Prostate gland (tissue), 2 donors: ENCODE data around the gene TMEM256. TPM values are rescaled to one million over a fixed set of nuclear protein-coding genes. Genes with fewer than 3 reads are reported as not detected.

Source experiments
- DNase-seq: peaks from one replicate; pipeline ENCODE4 v3.0.0-alpha.2; 2019; ENCODE audit warnings: low spot score
- H3K27ac ChIP-seq, 2 donors: fragments of 200-600 bp; sonication (generic); 2 replicates each; pipeline ENCODE4 v1.5.1; 2017 to 2019
- H3K27me3 ChIP-seq: fragments of 200-600 bp; sonication (generic); replicated peaks from 2 replicates; pipeline ENCODE4 v1.5.1; 2019; ENCODE audit not compliant: insufficient read depth
- H3K36me3 ChIP-seq, 2 donors: fragments of 200-600 bp; sonication (generic); 1 replicate in 1 of 2; 2 replicates in 1 of 2; pipeline versions ENCODE4 v1.5.1 to v1.8.1; 2017 to 2019
- H3K4me1 ChIP-seq: fragments of 200-600 bp; sonication (generic); replicated peaks from 2 replicates; pipeline ENCODE4 v1.5.1; 2019
- H3K4me3 ChIP-seq, 2 donors: fragments of 200-600 bp; sonication (generic); 2 replicates each; pipeline ENCODE4 v1.5.1; 2017 to 2019
- H3K9me3 ChIP-seq: fragments of 200-600 bp; sonication (generic); 2 replicates; pipeline ENCODE4 v1.5.1; 2017
- POLR2A ChIP-seq: fragments of 450-650 bp; IDR thresholded peaks from one replicate; pipeline ENCODE4 v1.6.1; 2016; ENCODE audit warnings: antibody characterized with exemption, mild to moderate bottlenecking
- POLR2AphosphoS5 ChIP-seq: sonication (generic); formaldehyde crosslinking; IDR thresholded peaks from one replicate; pipeline ENCODE4 v1.6.1; 2017; ENCODE audit warnings: antibody characterized with exemption
- WGBS: methylation state at CpG from one replicate; pipeline ENCODE4 v1.1.5; 2018; 5-methylcytosine and 5-hydroxymethylcytosine counted together
- intact Hi-C: fragments of 100-400 bp; cut with DNase I; formaldehyde crosslinking; loops from one replicate; pipeline ENCODE4 v1.14.2; 2022
- total RNA-seq, 2 donors: library from RNA; depleted of rRNA; stranded (reverse); fragments of >200 nt; gene quantifications; one replicate each; pipeline ENCODE4 v1.1.0, GENCODE V29; 2016
- TF ChIP-seq, protein P1 (sequence below), 4 experiments: fragments of 200-600 bp in 2 of 4; fragments of 450-650 bp in 2 of 4; sonication (generic) in 2 of 4; IDR thresholded peaks; 1 replicate in 3 of 4; 2 replicates in 1 of 4; pipeline ENCODE4 v1.5.1; 2016 to 2019; ENCODE audit warnings: antibody characterized with exemption in 4 of 4, mild to moderate bottlenecking in 2 of 4, moderate library complexity in 2 of 4

Gene TMEM256
- total RNA-seq, 2 donors from 2014 or later = 63.0 to 192 TPM

DNA sequence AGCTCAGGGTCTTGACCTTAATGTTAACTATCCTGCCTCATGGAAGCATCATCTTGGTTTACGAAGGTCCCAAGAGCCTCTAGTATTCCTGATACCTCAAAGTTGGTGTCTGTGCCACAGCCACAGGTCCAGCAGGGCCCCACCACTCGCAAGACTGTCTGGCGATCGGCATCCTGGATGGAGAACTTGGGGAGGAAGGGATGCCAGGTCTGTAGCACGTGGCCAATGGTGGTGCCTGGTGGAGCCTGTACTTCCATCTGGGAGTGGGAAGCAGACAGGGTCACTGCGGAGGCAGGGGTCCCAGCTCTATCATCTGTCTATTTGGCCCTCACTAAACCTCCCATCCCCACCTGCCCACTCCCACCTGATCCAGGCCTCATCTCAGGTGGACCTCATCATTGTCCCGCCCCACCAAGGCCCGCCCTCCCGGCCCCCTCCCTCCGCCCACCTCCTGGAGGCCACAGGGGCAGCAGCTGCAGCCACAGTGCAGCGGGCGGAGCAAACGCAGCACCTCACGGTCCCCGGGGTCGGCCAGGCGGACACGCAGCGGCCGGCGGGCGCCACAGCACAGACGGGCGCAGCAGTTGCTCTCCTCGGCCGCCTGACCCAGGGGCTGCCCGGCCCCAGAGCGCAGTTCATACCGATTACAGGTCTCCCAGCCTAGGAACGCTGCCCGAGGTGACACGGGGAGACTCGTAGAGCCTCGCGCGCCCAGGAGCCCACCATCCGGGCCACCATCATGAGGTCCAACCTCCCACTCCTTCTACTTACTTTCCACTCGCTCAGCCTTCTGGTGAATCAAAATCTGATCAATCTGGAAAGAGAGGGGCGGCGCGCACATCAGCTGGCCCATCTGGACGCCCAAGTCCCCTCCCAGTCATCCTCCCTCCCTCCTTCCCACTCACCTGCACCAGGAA lies 10.9 kb downstream of the TMEM256 start:
- TF ChIP-seq, protein P1, sequence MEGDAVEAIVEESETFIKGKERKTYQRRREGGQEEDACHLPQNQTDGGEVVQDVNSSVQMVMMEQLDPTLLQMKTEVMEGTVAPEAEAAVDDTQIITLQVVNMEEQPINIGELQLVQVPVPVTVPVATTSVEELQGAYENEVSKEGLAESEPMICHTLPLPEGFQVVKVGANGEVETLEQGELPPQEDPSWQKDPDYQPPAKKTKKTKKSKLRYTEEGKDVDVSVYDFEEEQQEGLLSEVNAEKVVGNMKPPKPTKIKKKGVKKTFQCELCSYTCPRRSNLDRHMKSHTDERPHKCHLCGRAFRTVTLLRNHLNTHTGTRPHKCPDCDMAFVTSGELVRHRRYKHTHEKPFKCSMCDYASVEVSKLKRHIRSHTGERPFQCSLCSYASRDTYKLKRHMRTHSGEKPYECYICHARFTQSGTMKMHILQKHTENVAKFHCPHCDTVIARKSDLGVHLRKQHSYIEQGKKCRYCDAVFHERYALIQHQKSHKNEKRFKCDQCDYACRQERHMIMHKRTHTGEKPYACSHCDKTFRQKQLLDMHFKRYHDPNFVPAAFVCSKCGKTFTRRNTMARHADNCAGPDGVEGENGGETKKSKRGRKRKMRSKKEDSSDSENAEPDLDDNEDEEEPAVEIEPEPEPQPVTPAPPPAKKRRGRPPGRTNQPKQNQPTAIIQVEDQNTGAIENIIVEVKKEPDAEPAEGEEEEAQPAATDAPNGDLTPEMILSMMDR (IDR thresholded peaks at IDR 0.05) = no peak
- TF ChIP-seq POLR2A (no peak), POLR2AphosphoS5 (no peak)
- Histone ChIP-seq H3K9me3 (no peaks in the 10 kb centered on the region), H3K4me3 (peak overlapping the region; percentile 48 to 62), H3K4me1 (no peaks in the 10 kb centered on the region), H3K27me3 (no peaks in the 10 kb centered on the region), H3K36me3 (peaks cover 0 to 10% of the 10 kb centered on the region in 2 donors), H3K27ac (peak overlapping the region in 1 of 2 donors; percentile 74)
- DNase-seq = no peak
- intact Hi-C loops = loop anchor here (5.0 kb wide), 1 partner anchor 41 kb away; the partner anchor contains the start of gene KCTD11
- WGBS = 56% methylated on average over 41 of the region's 42 CpGs

DNA sequence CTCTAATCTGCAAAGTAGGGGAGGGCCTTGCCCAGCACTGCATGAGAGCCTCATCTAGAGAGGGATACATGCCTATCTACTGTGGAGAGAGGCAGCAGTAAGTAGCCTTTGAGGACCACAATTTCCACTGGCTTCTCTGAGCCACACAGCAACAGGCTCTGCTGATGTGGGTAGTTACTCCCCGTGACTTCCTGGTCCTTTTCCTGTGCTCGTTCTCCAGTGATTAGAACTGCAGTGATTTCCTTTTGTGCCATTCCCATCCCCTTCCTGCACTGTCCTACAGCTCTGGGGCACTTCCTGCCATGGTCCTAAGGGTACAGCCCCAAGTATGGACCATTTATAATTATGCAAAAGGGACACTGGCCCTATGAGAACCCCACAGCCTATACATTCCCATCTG lies 12.6 kb downstream of the TMEM256 start:
- Histone ChIP-seq H3K27me3 (no peaks in the 10 kb centered on the region), H3K4me3 (no peak overlapping the region), H3K27ac (no peak overlapping the region), H3K4me1 (no peaks in the 10 kb centered on the region), H3K9me3 (no peaks in the 10 kb centered on the region), H3K36me3 (peaks cover 0 to 10% of the 10 kb centered on the region in 2 donors)
- no peak for TF ChIP-seq POLR2A
- no peak for TF ChIP-seq POLR2AphosphoS5
- TF ChIP-seq, protein P1 (IDR thresholded peaks at IDR 0.05) = no peak
- intact Hi-C loops = loop anchor here (5.0 kb wide), 1 partner anchor 39 kb away; the partner anchor contains the start of gene KCTD11
- DNase-seq = no peak
- WGBS = 78% methylated on average over 2 of the region's 2 CpGs

DNA sequence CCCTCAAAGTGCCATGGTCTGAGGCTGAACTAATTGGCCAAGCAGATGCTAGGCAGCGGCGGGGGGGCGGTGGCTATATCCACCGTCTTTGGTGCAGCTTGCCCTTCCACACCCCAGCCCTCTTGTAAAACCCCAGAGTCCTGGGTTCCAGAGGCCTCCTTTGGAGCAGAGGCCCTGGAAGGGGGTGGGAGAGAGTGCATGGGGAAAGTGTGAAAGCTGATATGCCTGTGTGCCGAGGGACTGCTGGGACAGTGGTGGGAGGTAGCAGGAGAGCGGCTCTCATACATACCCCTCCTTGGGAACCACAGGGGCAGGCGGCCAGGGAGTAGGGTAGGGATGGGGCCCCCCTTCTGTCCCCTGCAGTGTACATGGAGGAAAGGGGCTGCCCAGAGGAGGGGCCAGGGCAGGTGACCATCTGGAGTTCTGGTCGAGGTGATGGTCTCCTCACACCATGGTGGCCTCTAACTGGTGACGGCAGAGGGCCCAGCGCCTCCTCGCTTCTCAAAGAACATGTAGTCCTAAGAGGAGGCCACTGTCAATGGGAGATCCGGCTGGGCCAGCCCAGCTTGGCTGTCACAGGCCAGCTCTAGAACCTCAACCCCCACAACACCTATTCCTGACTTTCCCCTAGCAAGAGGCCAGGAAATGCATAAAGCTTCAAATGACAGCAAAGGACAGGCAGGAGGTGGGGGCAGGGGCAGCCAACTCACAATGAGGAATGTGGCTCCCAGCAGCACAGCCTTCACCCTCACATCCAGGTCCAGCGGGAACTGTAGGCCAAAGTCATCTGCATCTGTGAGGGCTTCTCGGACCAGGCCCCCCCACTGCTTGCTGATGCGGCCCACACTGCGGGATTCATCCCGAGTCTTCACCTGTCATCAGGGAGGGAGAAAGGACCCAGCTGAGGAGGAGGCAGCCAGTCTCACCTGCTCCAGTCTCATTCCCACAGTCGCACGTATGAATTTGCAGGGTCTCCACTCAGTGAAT lies 13.7 kb downstream of the TMEM256 start:
- no peak for DNase-seq
- WGBS = 80% methylated on average over 19 of the region's 19 CpGs
- Histone ChIP-seq H3K4me1 (no peaks in the 10 kb centered on the region), H3K36me3 (peaks cover 0 to 10% of the 10 kb centered on the region in 2 donors), H3K27ac (no peak overlapping the region), H3K4me3 (no peak overlapping the region), H3K27me3 (no peaks in the 10 kb centered on the region), H3K9me3 (no peaks in the 10 kb centered on the region)
- intact Hi-C loops = loop anchor here (5.0 kb wide), 1 partner anchor 38 kb away; the partner anchor contains the start of gene KCTD11
- TF ChIP-seq POLR2A (no peak), POLR2AphosphoS5 (no peak)
- TF ChIP-seq, protein P1 (IDR thresholded peaks at IDR 0.05) = no peak

DNA sequence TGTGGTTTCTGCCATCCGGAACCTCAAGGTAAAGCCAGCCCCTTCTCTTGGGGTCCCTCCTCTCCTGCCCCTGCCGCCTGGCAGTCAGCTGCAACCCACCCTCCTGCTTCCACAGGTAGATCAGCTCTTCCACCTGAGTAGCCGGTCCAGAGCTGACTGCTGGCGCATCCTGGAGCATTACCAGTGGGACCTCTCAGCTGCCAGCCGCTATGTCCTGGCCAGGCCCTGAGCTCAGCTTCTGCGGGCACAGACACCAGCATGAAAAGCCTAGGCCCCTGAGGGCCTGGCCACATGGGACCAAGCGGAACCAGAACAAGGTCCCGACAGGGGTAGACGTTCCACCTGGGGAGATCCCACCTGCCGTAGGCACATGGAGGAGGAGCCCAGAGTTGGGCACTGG lies 15.0 kb downstream of the TMEM256 start:
- H3K36me3 ChIP-seq = peaks cover 0 to 10% of the 10 kb centered on the region in 2 donors
- TF ChIP-seq, protein P1 (IDR thresholded peaks at IDR 0.05) = no peak
- TF ChIP-seq POLR2AphosphoS5 = no peak
- TF ChIP-seq POLR2A = no peak

More for the DNA sequence above, 15.0 kb downstream of the TMEM256 start:
- no peak overlapping the region for H3K4me3 ChIP-seq
- no peak overlapping the region for H3K27ac ChIP-seq
- no peaks in the 10 kb centered on the region for H3K9me3 ChIP-seq
- H3K27me3 ChIP-seq = no peaks in the 10 kb centered on the region
- DNase-seq = no peak
- intact Hi-C loops = no loop called here
- peaks cover 1% of the 10 kb centered on the region for H3K4me1 ChIP-seq
- WGBS = 89% methylated on average over 10 of the region's 10 CpGs
